ENCODE data around the gene SPDYE16. TPM values are rescaled to one million over a fixed set of nuclear protein-coding genes. Genes with fewer than 3 reads are reported as not detected.
"Not testable (repeated sequence)": the region's sequence is repeated elsewhere in the genome, so short reads cannot be mapped to it uniquely, and the experiment has no call there.

Gene SPDYE16
- total and polyA plus RNA-seq, 10 donors: 0.06 to 0.82 (median 0.68) TPM; not detected in 4

DNA sequence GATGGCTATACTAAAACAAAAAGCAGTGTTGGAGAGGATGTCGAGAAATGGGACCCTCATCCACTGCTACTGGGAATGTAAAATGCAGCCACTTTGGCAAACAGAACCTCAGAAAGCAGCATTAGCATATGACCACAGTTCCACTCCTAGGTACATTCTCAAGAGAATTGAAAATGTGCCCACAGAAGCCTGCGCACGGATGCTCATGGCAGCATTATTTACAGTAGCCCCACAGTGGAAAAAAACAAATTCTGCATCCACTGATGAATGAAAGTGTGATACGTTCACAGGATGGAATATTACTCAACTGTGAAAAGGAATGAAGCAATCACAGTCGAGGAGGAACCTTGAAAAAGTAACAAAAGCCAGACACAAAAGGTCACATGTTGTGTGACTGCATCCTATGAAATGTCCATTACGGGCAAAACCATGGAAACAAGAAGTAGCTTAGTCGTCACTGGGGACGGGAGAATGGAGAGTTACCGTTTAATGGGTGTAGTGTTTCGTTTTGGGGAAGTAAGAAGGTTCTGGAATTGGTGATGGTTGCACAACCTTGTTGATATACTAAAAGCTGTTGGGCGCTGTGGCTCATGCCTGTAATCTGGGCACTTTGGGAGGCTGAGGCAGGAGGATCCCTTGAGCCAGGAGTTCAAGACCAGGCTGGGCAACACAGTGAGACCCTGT, 35.2 kb downstream of the SPDYE16 start:
- Histone ChIP-seq H3K27me3 (replicated peaks in 1 of 7) (no peaks in the 10 kb centered on the region), H3K36me3 (peaks cover 0 to 39% (median 22%) of the 10 kb centered on the region in 6 donors), H3K27ac (peak overlapping the region in 6 of 8 donors; percentile 44 to 88 (median 66)), H3K9me3 (no peaks in the 10 kb centered on the region), H3K4me1 (peaks cover 0 to 14% (median 3%) of the 10 kb centered on the region in 6 donors), H3K4me3 (no peak overlapping the region)
- intact Hi-C loops (cut with DNase I; ENCODE audit: low total_unique reads): no loop called here
- TF ChIP-seq POLR2A (IDR thresholded peaks at IDR 0.05) (no peak), POLR2AphosphoS5 (IDR thresholded peaks at IDR 0.05) (peak in 1 of 3 donors; percentile 79)
- TF ChIP-seq, protein P1, sequence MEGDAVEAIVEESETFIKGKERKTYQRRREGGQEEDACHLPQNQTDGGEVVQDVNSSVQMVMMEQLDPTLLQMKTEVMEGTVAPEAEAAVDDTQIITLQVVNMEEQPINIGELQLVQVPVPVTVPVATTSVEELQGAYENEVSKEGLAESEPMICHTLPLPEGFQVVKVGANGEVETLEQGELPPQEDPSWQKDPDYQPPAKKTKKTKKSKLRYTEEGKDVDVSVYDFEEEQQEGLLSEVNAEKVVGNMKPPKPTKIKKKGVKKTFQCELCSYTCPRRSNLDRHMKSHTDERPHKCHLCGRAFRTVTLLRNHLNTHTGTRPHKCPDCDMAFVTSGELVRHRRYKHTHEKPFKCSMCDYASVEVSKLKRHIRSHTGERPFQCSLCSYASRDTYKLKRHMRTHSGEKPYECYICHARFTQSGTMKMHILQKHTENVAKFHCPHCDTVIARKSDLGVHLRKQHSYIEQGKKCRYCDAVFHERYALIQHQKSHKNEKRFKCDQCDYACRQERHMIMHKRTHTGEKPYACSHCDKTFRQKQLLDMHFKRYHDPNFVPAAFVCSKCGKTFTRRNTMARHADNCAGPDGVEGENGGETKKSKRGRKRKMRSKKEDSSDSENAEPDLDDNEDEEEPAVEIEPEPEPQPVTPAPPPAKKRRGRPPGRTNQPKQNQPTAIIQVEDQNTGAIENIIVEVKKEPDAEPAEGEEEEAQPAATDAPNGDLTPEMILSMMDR (IDR thresholded peaks at IDR 0.05 in 8 of 11, conservative IDR thresholded peaks at IDR 0.05 in 3 of 11): no peak
- 54 to 76% (median 65%) methylated on average over 11 of the region's 11 CpGs for WGBS, 5 donors
- DNase-seq: peak; percentile 64

DNA sequence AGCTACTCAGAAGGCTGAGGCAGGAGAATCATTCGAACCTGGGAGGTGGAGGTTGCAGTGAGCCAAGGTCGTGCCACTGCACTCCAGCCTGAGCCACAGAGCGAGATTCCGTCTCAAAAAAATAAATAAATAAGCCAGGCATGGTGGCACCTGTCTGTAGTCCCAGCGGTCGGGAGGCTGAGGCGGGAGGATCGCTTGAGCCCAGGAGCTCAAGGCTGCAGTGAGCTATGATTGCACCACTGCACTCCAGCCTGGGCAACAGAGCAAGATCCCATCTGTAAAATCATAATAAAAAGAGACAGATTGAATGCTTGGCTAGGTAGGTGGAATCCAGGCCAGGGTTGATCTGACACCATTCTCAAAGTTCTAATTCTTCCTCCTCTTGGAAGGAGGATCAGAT, 36.5 kb downstream of the SPDYE16 start:
- H3K9me3 ChIP-seq; H3K27me3 ChIP-seq (replicated peaks in 1 of 7); intact Hi-C loops (cut with DNase I; ENCODE audit: low total_unique reads); H3K4me3 ChIP-seq: not testable (repeated sequence)
- DNase-seq: peak; percentile 54
- peaks cover 0 to 12% (median 2%) of the 10 kb centered on the region in 6 donors for H3K4me1 ChIP-seq
- H3K27ac ChIP-seq: peak overlapping the region in 2 of 8 donors; percentile 82 to 88
- peaks cover 0 to 51% (median 25%) of the 10 kb centered on the region in 6 donors for H3K36me3 ChIP-seq
- whole genome bisulfite sequencing, 5 donors: 95 to 98% (median 97%) methylated on average over 8 of the region's 8 CpGs

DNA sequence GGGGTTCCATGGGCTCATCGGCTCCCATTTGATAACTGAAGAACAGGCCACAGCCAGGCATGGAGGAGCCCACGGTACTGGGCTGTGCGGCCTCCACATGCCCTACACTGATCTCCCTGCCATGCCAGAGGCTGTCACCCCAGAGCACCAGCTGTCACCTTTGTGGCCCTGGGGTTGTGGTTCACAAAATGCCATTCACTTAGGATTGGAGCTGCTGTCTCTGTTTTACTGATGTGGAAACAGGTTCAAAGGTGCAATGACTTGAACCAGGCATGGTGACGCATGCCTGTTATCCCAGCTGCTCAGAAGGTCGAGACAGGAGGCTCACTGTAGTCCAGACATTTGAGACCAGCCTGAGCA, 37.0 kb downstream of the SPDYE16 start:
- TF ChIP-seq, protein P1 (IDR thresholded peaks at IDR 0.05 in 8 of 11, conservative IDR thresholded peaks at IDR 0.05 in 3 of 11): no peak
- no peak for TF ChIP-seq POLR2A (IDR thresholded peaks at IDR 0.05)
- no peak for TF ChIP-seq POLR2AphosphoS5 (IDR thresholded peaks at IDR 0.05)

DNA sequence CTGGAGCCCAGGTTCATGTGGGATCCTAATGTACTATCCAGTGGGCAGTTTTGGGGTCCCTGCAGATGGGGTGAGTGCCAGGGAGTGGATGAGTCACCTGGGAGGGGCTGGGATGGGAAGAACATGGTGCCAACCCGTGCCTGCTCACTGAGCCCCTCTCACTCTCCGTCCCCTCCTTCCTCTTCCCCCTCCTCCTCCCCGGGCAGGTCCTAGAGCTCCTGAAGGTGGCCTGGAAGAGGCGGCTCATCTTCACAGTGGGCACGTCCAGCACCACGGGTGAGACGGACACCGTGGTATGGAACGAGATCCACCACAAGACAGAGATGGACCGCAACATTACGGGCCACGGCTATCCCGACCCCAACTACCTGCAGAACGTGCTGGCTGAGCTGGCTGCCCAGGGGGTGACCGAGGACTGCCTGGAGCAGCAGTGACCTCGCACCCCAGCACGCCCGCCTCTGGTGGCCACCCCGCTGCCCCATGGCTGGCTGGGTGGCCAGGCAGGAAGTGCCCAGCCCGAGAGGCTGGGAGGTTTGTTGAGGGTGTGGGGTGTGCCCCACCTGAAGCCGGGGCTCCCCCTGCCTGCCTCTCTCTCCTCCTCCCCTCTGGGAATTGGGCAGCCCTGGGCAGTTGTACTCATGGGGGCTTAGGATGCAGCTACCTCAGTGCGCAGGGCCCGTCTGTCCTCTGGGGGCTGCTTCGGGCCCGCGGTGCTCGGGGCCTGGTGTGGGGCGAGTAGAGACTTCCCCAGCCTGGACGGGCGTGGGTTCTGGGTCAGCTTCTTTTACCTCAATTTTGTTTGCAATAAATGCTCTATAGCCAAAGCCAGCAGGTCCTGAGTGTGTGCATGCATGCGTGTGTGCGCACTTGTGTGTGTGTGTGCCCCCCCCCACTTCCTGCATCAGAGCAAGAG, 37.7 kb downstream of the SPDYE16 start:
- WGBS, 5 donors: 91 to 95% (median 94%) methylated on average over 26 to 32 of the region's 32 CpGs
- TF ChIP-seq, protein P1 (IDR thresholded peaks at IDR 0.05 in 8 of 11, conservative IDR thresholded peaks at IDR 0.05 in 3 of 11): no peak
- peak in 1 of 3 donors; percentile 43 for TF ChIP-seq POLR2AphosphoS5 (IDR thresholded peaks at IDR 0.05)
- H3K27me3 ChIP-seq (replicated peaks in 1 of 7): no peaks in the 10 kb centered on the region
- H3K27ac ChIP-seq: peak overlapping the region in 1 of 8 donors; percentile 88
- intact Hi-C loops (cut with DNase I; ENCODE audit: low total_unique reads): no loop called here
- peaks cover 0 to 61% (median 25%) of the 10 kb centered on the region in 6 donors for H3K36me3 ChIP-seq
- no peak overlapping the region for H3K4me3 ChIP-seq
- H3K9me3 ChIP-seq: no peaks in the 10 kb centered on the region
- H3K4me1 ChIP-seq: peaks cover 0 to 10% (median 2%) of the 10 kb centered on the region in 6 donors
- DNase-seq: peak; percentile 75

More for the DNA sequence above, 37.0 kb downstream of the SPDYE16 start:
- Histone ChIP-seq H3K27ac (peak overlapping the region in 1 of 8 donors; percentile 88), H3K4me1 (peaks cover 0 to 12% (median 2%) of the 10 kb centered on the region in 6 donors), H3K9me3 (no peaks in the 10 kb centered on the region), H3K36me3 (peaks cover 0 to 55% (median 25%) of the 10 kb centered on the region in 6 donors), H3K27me3 (replicated peaks in 1 of 7) (no peaks in the 10 kb centered on the region), H3K4me3 (no peak overlapping the region)
- intact Hi-C loops (cut with DNase I; ENCODE audit: low total_unique reads): no loop called here
- no peak for DNase-seq
- 58 to 89% (median 84%) methylated on average over 3 to 5 of the region's 5 CpGs for WGBS, 5 donors

DNA sequence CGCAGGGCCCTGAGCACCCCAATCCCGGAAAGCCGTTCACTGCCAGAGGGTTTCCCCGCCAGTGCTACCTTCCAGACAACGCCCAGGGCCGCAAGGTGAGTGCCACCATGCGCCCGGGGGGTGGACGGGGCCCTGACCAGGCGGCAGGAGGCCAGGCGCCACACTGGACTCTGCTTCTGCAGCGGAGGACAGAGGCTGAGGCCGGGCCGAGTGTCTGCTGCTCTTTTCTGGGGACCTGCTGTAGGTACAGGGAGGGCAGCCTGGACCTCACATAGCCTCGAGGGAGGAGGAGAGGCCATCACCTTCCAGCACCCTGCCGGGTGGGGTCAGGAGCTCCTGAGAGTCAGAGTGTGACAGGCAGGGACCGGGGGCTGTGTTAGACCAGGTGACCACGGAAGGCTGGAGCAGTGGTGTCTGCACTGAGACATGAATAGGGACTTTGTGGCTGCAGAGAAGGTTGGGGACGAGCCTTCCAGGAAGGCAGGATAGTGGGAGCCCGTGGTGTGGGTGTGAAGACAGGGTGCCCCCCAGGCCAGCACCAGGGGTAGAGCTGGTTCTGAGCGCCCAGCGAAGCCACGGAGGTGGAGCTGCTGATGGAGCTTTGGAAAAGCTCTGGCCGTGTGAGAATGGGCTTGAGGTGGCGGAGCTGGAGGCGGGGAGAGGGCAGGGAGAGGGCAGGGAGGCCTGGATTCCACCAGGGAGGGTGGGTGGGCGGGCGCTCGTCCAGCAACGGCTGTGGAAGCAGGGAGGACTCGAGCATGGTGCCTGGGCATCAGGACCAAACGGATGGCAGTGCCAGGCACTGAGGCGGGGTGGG, 38.5 kb downstream of the SPDYE16 start:
- 85 to 94% (median 92%) methylated on average over 17 to 23 of the region's 33 CpGs for WGBS, 5 donors
- H3K9me3 ChIP-seq; H3K4me3 ChIP-seq; H3K4me1 ChIP-seq; H3K27me3 ChIP-seq (replicated peaks in 1 of 7); H3K27ac ChIP-seq; DNase-seq; intact Hi-C loops (cut with DNase I; ENCODE audit: low total_unique reads): not testable (repeated sequence)
- H3K36me3 ChIP-seq: peaks cover 0 to 61% (median 25%) of the 10 kb centered on the region in 6 donors

DNA sequence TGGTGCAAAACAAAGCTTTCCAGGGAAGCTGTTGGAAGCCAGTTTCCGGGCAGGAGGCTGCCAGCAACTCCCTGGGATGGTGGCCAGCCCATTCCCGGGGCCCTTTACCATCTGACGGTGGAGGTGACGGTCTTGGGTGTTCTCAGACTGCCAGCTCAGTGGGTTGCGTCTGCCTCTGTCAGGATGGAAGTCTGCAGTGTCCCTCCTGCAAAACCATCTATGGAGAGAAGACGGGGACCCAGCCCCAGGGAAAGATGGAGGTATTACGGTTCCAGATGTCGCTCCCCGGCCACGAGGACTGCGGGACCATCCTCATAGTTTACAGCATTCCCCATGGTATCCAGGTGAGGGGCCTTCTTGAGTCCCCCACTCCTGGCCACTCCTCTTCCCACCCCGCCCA, 39.9 kb downstream of the SPDYE16 start:
- H3K9me3 ChIP-seq; H3K27me3 ChIP-seq (replicated peaks in 1 of 7); H3K27ac ChIP-seq; H3K4me3 ChIP-seq; DNase-seq; intact Hi-C loops (cut with DNase I; ENCODE audit: low total_unique reads); H3K4me1 ChIP-seq: not testable (repeated sequence)
- WGBS, 5 donors: 83 to 99% (median 96%) methylated on average over 4 to 12 of the region's 12 CpGs
- peaks cover 0 to 61% (median 25%) of the 10 kb centered on the region in 6 donors for H3K36me3 ChIP-seq
